Activated CD4-positive, alpha-beta T cell treated with anti-CD3 and anti-CD28 coated beads, Interleukin-2, amount 50 U/mL, for 16 hours (primary cell): Measurements from ENCODE around the gene SH3RF3.
A peak's percentile ranks its signal among the peaks of the same experiment; 100 is the strongest.

ENCODE experiments used
- DNase-seq: peaks from one replicate; pipeline ENCODE4 v3.0.0-alpha.2; 2020

Gene SH3RF3

DNA sequence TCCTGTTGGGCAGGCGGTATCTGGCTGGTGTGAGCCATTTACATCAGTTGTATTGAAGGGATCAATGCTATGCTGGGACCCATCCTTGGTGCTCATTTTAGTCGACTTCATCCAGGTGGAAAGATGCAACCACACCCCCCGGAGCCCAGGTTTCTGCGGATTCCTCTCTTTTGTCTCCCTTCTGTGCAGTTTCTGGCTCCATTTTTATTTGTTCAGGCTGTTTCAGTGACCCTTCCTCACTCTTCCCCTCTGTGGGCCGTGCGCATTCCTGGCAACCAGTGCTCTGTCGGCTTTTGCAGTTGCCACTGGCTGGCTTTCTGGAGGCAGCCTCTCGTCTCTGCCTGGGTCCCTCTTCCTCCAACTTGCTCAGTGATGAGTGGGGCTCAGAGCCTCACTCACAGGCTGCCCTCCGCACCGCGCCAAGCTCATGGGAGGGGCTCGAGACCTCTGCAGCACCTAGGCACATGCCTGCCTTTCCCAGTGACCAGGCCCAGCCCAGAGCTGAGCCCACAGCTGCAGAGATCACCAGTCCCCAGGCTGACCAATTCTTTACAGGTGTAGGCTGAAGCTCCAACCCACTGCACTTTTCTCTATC, 12.1 kb downstream of the SH3RF3 start:
- DNase-seq: no peak

DNA sequence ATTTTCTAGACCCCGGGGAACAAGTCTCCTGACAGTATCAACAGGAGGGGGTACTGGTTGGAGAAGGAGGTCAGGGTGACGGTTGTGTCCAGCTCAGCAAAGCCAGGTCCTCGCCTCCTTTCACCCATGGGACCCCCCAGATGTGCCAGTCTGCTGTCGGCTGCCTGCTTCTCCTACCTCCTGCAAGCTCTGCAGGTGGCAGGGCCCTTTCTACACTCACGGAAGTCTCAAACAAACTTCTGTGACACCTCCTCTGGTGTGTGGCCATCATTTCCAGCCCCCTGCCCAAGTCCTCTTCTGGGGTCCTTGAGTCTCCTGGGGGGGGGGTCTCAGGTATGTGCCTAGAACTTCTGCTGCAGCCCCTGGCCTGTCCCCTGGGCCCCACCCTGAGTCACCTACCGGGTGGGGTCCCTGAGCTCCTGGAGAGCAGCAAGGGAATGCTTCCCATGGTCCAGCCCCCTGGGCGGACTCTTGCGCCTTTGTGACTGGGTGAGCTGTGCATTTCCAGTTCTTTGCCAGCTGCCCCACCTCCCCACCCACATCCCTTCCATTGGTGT, 12.8 kb downstream of the SH3RF3 start:
- no peak for DNase-seq

DNA sequence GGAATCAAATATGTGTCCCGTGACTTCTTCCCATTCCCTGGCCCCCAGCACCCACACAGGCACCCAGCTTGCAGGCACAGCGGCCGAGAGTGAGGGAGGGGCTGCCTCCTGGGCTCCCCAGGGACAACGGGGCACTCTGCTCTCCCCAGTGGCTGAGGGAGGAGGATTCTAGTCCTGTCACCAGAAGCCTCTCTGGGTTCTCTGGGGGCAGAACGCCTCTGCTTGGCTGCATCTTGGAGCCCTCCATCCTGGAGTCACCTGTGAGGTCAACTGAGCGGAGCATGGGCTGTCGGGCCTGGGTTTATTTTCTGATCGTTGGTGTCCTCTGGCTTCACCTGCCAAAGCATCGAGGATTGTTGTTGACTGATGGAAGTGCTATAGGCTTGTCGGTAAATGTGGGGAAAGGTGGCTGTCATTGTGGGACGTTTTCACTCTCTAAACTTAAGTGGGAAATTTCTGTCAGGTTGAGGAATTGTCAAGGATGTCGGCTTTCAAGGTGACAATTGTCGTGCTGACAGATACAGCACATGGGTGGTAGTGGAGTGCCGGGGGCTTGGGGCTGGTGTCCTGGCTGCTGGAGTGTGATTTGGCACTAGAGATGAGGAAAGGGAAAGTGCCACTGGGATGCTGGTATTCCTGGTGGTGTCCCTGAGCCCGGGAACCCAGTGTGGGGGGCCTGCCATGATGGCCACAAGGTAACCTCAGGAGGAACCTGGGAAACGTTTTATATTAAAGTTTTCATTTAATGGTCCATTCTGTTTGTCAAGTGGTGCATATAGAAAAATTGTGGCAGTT, 13.6 kb downstream of the SH3RF3 start:
- no peak for DNase-seq

DNA sequence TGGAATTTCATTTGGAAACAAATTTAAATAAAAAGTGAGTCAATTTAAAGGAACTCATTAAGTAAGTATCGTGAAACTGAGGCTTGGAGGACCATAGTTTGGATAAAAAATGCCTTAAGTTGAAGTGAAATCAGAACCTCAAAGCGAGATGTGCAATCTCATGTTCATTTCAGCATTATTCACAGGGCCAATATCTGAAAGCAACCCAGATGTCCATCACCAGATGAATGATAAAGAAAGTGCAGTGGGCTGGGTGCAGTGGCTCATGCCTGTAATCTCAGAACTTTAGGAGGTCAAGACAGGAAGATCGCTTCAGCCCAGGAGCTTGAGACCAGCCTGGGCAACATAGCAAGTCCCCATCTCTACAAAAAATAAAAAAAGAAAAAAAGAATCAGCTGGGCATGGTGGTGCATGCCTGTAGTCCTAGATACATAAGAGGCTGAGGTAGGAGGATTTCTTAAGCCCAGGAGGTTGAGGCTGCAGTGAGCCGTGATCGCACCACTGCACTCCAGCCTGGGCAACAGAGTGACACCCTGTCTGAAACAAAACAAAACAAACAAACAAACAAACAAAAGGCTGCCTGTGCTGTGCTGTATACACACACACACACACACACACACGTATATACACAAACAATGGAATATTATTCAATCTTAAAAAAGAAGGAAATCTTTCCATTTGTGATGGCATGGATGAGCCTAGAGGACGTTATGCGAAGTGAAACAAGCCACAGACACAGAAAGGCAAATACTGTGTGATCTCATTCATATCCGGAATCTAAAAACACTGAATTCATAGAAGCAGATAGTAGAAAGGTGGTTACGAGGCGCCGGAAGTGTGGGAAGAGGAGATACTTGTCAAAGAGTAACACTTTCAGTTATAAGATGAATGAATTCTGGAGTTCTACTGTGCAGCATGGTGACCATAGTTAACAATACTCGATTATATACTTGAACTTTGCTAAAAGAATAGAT, 14.5 kb downstream of the SH3RF3 start:
- peak; percentile 84 for DNase-seq

DNA sequence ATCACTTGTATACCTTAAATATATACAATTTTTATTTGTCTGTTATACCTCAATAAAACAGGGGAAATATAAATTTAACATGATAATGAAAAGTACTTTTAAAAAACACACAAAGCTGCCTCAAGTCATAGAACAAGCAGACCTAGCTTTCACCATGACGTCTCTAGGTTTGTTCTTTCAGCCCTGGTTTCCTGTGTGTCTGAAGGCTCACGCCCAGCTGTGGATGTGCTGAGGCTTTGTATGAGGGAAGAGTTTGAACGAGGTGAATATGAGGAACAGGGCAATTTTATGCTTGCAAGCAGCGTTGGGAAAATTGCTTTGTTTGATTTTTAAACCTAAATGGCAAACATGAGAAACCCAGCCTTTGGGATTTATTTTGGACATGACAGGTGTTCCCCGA, 15.3 kb downstream of the SH3RF3 start:
- DNase-seq: peak; percentile 21

DNA sequence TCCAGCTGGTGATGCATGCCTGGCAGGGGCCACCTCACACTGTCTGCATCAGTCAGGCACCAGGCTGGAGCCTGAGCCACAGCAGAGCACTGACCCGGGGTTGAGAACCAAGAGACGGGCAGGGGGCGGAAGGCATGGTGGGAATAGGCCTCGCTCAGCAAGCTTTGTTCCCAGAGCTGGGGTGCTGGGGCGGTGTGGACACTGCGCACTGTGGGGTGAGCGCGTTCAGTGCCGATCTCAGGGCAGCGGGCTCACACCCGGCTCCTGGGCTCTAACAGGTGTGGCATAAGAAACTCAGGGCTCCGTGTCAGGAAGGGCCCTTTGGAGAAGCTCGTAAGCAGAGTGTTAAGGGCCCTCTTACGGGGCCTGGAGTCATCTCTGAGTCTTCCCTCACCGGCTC, 15.7 kb downstream of the SH3RF3 start:
- no peak for DNase-seq

DNA sequence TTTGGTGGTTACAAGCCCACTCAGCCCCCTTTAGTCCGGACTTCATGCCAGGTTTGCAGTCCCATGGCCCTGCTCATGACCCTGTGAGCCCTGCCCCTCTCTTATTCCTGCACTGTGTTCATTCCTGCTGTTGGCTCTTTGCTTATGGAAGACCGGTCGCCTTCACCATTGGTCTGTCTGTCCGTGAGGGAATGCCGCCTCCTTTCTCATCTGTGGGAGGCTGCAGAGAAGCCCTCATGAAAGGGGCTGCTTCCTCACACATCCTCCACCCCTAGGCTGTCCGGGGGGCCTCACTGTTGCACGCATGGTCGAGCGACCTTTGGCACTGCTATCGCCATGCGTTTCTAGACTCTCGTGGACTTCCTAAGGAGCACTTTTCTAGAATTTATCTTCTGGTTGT, 16.3 kb downstream of the SH3RF3 start:
- no peak for DNase-seq

DNA sequence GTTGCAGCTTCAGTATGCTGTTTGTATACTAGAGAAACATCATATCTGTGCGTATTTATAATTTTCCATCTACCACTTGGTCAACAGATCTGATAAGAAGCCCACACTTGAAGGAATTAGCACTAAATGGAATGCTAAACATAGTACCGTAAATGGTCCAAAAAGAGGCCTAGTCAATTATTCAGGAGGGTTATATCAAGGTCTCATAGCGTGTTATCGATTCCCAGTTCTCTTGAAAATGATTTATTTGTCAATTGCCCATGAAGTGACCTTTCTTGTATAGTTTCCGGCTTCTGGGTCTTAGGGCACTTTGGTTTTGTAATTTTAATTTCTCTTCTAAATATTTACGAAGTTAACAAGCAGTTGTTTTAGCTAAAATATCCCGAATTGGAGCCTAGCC, 18.4 kb downstream of the SH3RF3 start:
- no peak for DNase-seq

DNA sequence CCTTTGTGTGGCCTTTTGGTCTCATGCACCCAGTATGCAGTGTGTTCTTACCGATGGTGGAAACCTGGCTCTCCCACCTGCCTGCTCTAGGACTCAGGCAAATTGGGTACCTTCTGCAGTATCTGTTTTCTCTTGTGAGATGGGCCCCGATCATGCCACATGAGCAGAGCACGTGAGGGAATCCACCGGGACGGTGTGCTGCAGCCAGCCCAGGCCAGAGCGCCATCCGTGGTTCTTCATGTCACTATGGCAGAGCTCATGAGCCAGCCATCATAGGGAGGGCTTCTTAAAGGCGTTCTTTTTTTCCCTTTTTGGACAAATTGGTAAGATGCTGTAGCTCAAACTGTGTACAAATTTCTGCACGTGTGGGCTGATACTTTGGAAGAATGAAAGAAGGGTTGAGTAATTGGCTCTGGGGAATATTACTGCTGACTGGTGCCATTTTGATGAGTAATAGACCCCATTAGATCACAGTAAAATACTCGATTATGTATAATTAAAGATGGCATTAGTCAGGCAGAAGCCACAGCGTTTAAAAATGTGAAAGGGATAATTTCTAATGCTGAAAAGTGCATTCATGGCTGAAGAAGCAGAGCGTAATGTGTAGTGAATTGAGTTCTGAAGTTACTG, 19.2 kb downstream of the SH3RF3 start:
- DNase-seq: no peak

DNA sequence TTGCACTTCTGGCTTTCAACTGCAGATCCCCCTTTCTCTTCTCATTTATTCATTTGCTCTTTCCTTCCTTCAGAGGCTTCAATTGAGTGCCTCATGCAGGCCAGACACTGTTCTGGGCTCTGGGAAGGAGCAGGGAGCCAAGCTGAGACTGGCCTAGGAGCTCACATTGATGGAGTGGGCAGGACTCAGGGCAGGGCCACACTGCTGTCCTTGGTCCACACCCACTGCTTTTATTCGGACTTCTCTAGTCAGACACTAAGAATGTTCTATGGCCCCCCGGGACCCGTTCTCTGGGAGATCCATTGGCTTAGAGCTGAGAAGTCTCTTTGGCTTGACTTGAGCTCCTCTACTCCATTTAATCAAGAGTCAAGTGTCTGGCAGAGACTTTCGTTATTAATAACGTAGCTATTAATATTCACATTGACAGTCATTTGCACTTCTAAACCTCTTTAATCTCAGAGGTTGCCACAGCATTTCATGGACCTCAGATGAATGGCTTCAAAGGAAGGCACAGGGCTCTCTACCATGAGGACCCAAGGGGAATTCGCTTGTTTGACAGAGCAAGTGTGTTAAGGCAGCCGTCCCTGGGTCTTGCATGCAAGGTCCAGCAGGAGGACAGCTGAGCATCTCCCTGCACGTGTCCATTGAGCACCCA, 20.1 kb downstream of the SH3RF3 start:
- no peak for DNase-seq

DNA sequence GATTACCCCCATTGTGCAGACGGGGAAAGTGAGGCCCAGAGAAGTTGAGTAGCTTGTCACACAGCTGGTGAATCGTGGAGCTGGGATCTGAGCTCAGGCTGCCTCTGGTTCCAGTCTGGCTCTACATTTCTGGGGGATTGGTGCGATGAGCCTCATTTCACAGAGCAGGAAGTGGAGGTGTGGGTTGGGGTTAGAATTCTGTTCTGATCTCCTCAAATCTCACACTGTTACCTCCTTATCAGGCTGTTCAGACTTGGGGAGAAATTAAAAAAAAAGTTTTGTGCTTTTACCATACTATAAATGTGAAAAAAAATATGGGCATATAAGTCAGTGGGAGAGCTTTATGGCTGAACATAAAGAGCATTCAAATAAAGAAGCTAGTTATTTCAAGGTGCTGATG, 21.6 kb downstream of the SH3RF3 start:
- no peak for DNase-seq

DNA sequence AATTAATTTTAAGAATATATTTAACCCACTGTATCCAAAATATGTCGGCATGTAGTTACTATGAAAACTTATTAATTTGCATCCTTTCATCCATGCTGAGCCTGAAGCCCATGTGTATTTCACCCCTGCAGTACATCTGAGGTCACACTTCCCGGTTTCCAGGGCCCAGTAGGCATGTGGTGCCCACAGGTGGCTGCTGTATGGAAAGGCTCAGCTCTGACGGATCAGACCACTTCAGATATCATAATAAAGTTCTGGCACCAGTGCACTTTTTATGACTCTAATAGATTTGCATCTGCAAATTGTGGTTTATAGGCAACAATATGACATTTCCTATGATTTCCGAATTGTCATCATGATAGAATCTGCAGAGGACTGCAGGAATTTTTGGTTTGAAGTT, 22.5 kb downstream of the SH3RF3 start:
- DNase-seq: no peak

DNA sequence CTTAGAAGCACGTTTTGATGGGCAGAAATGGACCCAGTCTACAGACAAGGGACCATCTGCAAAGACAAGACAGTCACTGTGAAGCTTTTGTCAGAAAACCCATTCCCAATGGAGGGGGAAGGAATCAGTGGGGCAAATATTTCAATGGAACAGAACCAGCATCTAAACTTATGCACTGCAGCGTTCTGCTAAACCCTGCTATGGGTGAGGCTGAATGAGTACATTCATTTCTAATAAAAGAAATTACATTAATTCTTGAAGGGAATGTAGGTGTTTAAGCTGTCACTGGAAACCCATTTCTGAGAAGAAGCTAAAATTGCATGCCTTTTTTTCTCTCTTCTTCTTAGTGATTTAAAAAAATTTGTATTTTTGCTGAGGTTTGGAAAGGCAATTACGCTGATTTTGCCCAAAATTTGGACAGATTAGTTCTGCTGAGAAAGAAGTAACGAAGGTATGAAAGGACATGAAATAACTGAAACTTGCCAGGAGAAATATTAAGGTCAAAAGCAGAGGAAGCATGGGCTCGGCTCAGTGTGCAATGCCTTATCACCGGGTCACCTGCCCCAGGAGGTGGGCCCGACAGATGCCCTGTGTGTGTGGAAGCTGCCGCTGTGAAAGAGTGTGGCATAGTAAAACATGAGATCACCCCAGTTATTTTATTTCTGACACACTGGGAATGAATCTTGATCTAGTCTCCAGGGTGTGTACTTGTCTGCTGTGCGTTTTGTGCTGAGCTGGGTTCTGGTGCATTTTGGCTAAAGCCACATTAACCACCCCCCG, 24.2 kb downstream of the SH3RF3 start:
- no peak for DNase-seq

DNA sequence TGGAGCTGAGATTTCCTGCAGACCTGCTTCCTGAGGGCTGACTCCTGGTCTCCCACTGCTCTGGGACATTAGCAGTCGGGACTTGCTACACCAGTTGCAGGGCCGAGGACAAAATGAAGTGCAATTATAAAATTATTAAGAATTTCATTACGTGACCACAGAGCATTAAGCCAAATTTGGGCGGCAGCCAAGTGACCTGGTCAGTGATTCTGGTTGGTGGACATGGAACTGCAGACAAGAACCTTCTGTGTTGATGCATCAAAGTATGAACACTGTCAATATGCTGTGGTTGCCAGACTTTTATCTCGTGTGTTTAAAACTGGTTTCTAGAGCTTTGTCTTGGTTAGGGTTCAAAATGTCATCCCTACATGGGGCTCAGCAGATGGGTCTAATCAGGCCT, 24.8 kb downstream of the SH3RF3 start:
- DNase-seq: no peak

DNA sequence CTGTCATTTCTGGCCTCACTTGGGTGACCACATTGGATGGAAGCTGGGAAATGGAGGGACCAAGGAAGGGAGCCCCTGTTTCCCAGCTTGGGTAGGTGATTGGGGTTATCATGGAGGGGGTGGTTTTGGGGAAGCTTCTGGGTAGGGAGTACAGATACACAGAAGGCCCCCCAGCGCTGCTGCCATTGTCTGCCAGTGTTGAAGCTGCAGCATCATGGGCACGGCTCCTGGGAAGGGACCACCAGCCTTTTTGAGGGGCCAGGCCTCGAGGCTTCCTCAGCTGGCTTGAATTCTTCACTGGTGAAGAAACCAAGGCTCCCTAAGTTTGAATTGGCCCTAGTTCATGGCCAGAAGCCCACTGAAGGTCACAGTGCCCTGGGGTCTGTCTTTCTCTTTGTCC, 25.2 kb downstream of the SH3RF3 start:
- DNase-seq: no peak

DNA sequence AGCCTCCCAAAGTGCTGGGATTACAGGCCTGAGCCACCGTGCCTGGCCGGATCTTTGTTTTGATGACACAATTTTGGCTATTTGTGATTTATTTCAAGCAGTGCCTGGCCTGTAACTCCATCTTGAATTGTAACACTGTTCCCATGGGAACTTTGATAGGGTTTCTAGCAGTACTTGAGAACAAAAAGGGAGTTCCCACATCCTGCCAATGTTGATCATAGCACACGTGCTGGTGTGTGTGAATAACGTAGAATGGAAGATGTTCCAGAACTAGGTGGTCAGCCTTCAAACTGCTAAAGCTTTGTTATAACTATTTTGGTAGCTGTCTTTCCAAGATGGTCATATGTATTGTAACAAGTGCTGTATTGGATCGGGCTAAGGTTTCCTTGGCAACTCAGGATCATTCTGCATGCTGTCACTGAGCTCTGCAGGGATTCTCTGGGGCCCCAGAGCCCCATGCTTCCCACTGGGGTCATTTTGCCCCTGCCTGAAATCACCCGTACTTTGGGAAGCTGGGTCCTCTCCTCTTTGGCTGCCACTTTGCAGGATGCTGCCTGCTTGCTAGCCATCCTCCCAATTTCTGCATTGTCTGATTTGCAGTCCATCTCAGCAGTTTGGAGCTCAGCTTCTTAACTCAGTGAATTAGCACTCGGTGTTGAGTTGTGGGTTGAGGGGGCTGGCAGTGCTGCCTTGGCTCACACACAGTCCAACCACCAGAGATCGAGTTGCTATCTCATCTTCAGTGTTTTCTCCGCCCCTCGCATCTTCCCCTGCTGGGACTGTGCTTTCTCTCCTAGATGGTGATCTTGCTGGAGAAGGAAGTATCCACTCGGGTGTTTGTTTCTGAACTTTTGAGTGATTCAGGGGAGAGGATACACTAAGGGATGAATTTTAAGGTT, 26.8 kb downstream of the SH3RF3 start:
- no peak for DNase-seq

DNA sequence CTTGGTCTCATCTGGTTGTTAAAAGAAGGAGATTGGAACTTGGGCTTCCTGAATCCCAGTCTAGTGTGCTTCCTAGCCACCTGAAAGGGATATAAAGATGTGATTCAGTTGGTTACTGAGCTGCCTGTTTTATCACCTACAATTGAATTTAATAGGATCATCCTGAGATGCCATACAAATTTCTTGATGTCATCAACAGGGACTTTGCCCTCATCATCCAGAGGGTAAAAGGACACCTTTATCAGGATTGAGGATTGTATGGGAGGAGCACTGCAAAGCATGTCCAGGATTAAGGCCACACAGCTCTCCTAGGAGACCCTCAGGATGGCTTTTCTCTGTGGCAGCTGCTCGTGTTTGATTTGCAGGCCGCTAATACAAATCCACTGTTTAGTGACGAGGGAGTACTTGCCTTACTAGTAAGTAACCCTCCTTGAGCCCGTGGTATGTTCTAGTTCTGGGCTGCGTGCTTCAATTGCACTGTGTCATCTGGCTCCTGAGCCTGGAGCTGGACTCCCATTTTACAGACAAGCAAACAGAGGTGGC, 28.6 kb downstream of the SH3RF3 start:
- DNase-seq: no peak

DNA sequence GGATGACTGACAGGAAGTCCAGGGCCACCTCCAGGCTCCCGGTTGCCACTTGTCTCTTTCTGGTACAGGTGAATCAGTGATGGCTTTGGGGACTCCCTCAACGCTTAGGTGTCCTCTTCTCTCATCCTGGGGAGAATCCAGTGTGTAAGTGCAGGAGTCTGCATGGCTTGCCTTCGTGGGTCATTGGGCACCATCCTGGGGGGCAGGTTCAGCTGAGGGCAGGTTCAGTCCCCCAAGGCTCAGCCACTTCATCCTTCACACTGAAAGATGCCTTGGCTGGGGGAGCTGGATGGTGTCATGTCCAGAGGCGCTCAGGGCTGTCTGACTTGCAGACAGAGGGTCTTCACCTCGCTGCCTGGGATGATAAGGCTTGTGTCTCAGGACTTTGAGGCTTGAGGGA, 29.2 kb downstream of the SH3RF3 start:
- no peak for DNase-seq

DNA sequence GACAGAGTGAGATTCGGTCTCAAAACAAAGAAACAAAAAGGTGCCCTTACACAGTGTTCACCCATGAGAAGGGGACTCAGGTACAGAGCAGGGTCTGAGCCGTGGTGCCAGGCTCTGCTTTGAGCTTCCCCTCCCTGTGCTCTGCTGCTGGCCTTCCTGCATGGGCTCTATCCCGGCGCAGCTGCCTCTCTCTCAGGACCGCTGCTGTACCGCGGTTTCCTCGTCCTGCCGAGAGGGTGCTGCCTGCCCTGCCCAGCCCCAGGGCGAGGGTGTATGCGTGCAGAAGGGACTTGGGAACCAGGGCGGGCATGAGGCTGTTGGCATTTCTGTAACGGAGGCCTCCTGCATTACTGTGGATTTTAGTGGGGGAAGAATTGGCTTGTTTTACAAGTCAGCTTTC, 30.1 kb downstream of the SH3RF3 start:
- DNase-seq: no peak
